Posterior cingulate gyrus (tissue), 11 donors: ENCODE measurements around the gene FHIT.

Experiments
- DNase-seq, 10 donors: peaks; one replicate each; pipeline versions ENCODE4 v3.0.0 to v3.0.0-alpha.2; 2020 to 2021; ENCODE audit warnings: mixed read lengths in 3 of 10
- intact Hi-C: fragments of 100-400 bp; cut with DNase I; formaldehyde crosslinking; loops from one replicate; pipeline ENCODE4 v1.15.1; 2023

Gene FHIT

DNA sequence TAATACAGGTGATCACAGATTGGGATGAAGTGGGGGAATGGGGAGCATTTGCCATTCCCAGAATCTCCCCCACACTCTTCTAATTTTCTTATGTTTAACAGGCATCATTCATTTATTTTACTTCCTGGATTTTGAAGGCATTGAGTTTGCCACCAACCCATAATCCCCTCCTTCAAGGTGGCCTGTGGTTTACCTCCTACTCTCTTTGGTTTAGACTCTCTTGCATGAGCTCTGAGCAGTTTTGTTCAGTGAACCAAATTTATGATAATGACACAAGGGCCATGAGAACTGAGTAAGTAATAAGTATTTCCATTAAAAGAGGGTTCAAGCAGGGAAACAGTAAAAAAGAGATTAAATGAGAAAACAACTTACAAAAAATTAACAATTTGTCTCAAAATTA, 1498.3 kb downstream of the FHIT start:
- no peak for DNase-seq
- intact Hi-C loops = no loop called here

DNA sequence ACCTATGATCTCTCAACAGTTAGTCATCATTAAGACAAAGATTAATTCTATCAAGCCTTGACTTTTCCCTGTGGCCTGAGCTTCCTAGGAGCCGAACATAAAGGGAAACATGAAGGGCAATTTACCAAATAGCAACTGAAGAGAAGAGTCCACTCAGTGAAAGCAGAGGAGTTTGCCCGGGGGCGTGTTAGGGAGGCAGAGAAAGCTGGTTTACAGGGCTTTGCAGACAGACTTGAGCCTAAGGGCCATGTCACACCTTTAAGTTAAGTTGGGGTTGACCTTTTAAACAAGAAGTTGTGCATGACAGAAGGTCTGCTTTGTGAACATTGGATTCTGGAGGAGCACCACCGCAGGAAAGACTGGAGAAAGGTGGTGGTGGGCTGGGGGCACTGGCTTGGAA, 1499.6 kb downstream of the FHIT start:
- intact Hi-C loops = no loop called here

DNA sequence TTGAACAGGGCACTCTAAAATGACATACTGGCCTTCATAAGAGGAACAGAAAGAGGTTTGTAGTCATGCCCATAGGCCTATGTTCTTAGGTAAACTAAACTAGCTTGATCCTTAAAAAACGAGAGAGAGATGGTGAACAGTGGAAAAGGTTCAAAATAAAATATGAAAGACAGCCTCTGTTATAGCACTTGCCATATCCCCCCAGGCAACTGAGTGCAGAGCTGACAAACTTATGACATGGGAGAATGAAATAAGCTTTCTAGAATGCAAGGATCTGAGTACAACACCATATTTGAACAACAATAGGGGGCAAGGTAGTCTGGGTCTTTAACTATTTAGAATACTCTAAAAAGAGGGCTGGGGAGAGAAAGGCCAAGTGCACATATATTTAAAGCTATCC, 1500.9 kb downstream of the FHIT start:
- intact Hi-C loops = no loop called here
- no peak for DNase-seq

More for the DNA sequence above, 1499.6 kb downstream of the FHIT start:
- no peak for DNase-seq

DNA sequence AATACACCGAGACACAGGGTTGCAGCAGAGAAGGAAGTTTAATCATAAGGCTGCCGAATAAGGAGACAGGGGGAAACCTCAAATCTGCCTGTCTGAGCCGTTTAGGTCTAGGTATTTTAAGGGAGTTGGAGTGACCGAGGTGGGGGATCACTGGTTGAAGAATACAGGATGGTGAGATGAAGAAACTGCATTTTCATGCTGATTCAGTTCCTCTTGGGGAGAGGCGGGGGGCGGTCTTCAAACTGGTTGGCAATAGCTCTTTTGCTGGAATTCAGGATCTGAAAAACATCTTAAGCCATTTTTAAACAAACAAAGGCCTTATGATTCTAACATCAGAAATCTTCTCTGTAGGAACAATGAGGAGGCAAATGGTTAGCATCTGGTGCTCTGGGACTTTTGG, 1502.0 kb downstream of the FHIT start:
- intact Hi-C loops = no loop called here
- DNase-seq = peak in 1 of 10 donors; percentile 19

DNA sequence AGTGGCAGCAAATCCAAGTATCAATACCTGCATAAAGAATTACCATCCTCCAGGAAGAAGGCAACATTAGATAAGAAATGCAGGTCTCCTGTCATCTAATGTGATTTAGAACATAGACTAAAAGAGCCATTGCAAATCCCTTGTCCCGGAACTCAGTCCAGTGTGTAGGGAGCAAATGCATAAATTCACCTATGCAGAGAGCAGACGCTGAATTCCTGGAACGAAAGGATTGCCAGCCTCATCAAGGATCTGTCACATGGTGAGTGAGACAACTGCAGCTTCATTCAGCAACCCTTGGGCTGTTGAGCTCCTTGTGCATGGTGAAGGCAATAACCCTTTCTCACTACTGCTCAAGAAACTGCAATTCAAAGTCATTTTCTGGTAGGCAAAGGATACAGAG, 1504.7 kb downstream of the FHIT start:
- intact Hi-C loops = no loop called here
- no peak for DNase-seq

DNA sequence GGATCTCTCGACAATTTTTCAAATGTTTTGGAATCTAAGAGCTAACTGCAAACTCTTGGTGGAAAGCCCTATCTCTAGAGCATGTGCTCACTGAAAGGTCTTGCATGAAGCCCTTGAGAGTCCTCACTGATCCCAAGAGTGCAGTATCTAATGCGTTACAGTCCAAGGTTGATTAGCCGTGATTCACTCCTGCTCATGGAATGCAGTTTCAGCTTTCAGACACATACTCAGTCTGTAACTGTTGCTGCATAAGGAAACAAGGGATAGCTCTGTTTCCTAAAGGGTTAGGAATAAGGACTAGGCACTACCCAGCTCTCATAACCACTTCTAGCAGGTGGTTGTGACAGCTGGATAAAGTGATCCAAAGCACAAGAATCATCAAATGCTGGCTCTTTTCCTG, 1514.0 kb downstream of the FHIT start:
- intact Hi-C loops = no loop called here
- no peak for DNase-seq

DNA sequence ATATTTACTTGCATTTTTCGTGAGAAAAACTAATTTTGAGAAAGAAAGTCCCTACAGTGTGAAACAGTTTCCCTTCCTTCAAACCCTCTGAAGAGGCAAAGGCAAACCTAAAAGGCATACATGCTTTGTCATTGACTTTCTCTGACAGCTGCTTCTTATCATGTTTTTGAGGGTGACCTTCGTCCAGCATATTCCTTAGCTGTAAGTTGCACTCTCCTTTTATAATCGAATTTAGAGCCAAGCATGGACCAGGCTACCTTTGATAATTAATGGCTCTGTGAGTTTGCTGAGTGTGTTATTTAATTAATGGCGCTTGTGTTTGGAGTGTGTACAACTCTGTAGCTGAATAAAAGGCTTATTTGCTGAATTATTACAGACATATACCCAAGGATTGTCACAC, 1517.2 kb downstream of the FHIT start:
- intact Hi-C loops = no loop called here
- DNase-seq = no peak

DNA sequence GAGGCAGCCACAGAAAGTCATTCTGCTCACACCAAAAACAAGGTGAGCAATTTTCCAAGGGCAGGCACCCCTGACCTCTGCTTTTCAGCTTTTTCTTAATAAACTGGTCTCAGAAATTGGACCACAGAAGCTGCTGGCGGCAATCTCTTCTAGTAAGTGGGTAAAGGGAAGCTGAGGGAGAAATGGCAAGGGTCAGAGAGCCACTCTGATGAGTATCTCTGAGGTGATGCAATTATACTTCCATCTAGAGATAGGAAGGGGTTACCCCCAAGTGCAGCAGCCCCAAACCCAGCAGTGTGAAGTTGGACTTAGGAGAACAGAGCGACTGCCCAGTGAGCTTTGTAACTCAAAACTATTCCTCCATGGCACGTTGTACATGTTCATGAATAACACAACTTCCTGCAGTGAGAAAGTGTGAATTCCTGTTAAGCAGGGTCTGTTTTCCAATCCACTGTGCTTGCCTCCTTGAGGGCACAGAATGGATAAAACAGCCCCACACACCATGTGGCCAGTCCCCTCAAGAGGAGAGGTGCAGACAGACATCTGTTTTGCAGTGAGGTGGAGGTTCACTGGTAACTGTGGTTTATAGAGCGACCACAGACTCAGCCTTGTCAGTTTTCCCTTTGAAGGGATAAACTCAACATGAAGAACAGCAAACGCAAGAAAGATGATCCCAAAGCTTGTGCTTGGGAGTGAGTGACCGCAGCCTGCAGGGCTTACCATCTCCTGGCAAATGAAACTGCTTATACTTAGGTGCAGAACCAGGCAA, 1518.0 kb downstream of the FHIT start:
- intact Hi-C loops = no loop called here
- no peak for DNase-seq

DNA sequence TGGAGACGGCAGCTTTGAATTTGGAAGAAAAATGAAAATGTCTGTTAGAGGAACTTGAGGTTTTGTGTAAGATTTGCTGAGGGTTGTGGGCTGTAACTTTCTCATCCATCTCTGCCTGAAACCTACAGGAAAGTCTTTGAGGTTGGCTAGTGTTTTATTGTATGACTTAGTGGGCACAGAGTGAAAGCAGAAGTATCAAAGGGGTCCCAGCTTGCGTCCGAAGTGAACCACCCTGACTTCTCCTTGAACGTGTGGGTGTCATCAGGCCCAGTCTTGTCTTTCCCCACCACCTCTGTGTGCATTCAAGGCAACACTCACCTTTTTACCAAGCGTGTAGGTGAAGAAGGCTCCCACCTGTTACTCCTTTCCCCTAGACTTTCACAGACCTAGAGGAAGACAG, 1519.3 kb downstream of the FHIT start:
- no peak for DNase-seq
- intact Hi-C loops = no loop called here

DNA sequence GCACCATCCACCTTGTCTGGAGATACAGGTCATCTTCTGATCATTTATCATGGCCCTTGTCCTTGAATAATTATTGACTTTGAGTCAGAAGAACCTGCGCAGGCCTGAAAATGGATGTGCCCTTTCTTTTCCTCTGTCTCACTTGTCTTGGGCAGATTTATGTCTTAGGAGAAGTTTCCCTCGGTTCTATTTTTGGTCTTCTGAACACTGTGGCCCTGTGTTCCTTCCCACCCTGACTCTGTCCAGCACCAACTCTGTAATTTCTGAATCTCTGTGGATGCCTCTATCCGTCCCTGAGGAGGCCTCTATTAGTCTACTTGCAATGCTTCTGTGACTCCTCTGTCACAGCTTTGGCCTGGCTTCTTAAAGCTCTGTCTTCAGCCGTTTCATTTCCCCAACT, 1520.7 kb downstream of the FHIT start:
- no peak for DNase-seq
- intact Hi-C loops = no loop called here

DNA sequence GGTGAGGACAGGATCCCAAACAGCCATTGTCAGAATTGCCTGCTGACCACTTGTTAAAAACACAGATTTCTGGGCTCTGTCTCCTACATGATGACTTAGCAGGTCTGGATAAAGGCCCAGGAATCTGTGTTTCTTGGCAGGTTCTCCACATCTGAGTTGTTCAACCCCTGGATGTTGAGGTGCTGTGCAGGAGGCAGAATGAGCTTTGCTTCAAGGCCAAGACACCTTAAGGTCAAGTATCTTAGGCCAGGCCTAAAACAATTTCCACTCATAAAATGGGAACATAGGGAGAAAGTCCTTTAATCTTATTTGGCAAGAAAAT, 1522.7 kb downstream of the FHIT start:
- intact Hi-C loops = no loop called here

DNA sequence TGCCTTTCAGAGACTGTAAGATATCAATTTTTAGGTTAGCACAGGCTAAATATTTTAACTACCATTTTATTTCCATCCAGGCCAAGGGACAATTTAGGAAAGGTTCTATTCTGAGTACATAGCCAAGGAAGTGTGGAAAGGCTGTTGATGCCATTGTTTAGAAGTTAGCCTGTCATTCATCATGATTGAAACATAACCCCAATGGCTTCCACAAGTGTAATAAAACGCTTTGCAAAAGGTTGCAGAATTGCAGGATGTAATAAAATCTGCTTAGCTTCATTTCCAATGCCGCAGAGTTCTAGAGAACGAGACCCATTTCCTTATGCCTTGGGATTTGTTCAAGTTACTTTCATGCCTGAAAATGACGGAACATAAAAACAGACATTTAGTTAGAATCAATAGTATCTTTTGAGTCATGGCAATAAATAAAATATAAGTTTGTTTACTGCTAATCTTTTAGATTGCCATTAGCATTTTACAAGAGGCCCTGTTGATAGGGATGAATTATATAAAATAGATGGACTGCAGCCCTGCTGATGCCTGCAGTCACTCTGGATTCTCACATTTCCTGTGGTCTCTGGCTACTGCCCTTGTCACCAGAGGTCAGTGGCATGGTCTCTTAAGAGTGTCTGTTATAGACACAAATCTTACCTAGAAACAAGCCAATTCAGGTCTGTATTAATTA, 1523.2 kb downstream of the FHIT start:
- intact Hi-C loops = no loop called here
- DNase-seq = no peak

More for the DNA sequence above, 1522.7 kb downstream of the FHIT start:
- no peak for DNase-seq

DNA sequence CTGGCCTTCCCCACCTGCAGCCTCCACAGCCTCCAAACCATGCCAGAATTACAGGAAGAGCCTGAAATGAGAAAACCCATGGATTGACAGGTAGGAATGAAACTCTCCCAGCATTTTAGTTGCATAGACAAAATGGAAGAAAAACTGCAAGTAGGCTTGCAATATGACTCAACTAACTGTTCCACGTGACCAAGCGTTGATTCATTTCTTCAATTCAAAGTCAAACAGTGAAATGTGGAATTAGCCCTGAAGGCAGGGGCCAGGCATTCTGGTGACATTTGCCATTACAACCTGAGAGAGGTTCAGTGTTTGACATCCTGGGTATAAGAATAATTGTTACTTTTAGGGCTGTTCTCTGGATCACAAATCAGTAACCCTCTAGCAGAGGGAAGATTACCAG, 1525.0 kb downstream of the FHIT start:
- intact Hi-C loops = no loop called here
- DNase-seq = no peak

DNA sequence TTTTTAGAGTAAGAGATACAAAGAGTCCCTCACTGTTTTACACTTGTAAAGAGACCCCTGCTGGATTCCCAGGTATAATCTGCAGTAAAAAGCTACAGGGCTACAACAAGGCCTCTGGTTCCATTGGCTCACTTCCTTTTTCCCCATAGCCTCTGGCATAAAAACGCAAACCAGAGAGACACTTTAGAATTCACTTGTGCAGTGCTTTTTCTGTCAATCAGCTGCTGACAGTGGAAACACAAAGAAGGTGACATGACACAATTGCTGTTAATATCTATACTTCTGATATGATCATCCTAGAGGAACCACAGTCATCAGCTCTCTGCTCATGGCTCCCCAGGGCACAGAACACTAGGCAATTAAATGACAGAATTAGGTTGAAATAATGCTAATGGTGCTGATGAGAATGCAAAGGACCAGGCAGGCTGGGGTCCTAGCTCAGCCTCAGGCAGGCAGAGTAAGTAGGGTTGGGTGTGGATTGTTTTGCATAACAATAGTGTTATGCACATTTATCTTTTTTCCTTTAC, 1533.5 kb downstream of the FHIT start:
- DNase-seq = no peak
- intact Hi-C loops = no loop called here

DNA sequence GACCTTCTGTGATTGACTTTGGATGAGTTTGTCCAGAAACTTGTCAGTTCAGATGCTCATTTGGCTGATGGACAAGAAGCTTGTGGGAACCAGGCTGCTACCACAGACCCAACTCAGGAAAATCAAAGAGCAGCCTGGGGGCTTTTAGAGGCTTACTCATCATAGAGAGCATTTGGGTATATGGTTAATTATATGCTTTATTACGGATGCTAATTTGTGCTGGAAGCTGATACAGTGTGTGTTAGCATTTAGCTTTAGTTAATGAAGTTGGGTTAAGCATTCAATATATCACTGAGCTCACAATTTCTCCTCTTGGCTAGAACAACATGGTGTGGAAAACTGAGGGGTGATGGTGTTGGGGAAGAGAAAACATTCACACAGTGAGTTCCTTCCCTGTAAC, 1537.2 kb downstream of the FHIT start:
- intact Hi-C loops = no loop called here

DNA sequence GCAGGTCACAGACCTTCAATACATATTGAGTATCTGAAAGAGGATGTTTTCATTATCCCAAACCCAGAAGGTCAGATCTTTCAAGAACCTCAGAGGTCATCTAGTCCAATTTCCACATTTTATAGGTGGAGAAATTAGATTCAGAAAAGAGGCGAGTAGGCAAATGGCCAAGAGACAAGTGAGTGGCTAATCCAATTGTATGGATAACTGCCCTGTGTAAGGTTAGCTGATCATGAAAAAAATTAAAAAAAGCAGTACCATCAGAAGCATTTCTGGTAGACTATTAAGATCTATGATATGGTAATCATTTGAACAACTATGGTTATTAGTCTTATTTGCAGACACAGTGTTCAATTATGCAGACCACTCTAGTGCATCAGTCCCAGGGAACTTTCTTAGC, 1540.7 kb downstream of the FHIT start:
- DNase-seq = no peak
- intact Hi-C loops = no loop called here

More for the DNA sequence above, 1537.2 kb downstream of the FHIT start:
- no peak for DNase-seq

DNA sequence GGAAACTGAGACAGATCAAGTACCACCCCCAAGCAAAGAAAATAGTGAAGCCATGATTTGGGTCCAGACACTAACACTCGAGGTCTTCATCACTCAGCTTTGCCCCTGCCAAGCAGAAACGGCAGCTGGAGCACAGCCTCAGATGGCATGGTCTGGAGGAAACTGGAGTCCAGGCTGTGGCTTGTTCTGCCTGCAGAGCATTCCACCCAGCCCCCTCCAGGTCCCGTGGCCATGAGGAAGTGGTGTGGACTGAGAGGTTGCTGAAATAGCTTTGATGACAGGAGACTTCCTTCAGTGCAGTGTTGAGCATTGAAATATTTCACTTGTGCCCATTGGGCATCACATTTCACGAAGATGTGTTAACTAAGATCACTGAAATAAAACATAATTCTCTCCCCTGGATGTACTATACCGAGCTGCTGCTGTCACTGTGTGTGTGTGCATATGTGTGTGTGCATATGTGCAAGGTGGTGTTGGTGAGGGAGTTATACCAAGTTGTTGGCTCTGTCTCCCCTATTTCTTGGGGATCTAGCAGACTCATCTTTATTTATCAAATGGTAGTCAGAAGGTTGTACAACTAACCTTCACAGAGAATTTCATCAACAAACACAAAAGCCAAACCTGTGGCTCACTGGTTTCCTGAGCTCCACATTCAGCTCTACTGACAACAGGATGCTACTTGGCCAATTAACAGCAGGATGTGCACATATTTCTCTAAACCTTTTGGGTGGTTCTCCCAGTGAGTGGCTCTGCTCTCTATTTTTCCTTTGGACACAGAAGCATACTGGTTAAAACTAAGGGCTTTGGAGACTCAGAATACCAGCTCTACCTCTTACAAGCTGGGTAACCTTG, 1541.3 kb downstream of the FHIT start:
- intact Hi-C loops = no loop called here

DNA sequence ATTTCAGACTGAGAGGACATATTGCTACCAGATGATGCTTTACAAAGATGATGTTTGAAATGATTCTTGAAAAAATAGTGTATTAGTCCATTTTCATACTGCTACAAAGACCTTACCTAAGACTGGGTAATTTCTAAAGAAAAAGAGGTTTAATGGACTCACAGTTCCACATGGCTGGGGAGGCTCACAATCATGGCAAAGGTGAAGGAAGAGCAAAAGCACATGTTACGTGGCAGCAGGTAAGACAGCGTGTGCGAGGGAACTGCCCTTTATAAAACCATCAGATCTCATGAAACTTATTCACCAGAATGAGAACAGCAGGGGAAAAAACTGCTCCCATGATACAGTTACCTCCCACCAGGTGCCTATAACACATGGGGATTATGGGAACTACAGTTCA, 1543.0 kb downstream of the FHIT start:
- no peak for DNase-seq
- intact Hi-C loops = no loop called here

More for the DNA sequence above, 1541.3 kb downstream of the FHIT start:
- DNase-seq = peak in 8 of 10 donors; percentile 20 to 90 (median 40)

DNA sequence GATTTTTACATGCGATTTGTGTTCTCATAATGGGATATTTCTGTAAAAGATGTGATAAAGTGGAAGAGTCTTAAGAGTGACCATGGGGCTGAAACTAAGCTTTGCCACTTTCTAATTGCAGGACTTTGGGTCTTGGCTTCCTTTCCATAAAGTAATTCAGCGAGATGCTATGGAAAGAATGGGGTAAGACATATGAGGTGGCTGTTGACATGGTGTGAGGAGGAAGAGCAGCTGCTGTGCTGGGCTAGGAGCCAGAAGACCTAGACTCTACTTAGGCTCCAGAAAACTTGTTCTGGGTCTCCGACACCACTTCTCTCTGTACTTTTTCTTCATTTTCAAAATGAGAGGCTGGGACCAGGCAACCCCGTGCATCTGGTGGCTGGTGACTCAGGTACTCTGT, 1547.0 kb downstream of the FHIT start:
- intact Hi-C loops = no loop called here
- DNase-seq = no peak

DNA sequence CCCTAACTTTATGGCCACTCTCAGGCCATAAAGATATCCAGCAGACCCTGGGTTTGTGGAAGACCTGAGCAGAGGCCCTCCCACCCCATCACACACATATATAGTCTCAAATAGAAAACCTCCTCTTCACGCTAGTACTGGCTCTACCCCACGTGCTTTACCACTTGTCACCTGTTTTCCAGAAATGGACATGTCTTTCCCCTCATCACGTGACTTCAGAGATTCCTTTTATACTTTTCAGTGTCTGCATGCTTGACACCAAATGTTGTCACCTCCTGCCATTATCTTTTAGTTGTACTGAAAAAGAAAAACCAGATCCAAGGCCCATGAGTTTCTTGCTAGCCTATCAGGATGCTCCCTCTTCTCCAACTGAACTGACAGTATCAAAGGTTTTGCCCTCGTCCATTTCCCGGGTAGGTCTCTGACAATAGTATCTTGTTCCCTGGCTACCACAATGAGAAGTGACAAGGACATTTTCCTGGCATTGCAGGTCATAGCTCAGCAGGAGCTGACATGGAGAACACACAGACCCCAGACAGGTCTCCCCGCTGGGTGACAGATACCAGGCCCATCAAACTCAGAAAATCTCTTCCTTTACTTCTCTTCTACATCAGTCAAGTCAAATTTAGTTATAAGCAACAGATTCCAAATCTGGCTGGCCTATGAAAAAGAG, 1551.5 kb downstream of the FHIT start:
- no peak for DNase-seq
- intact Hi-C loops = no loop called here
